Epithelial cell of esophagus (primary cell): Measurements from ENCODE around the gene NRSN2.

Source experiments
- DNase-seq: peaks from one replicate; pipeline ENCODE4 v3.0.0; 2010; ENCODE audit warnings: low read depth
- H3K4me3 ChIP-seq: 2 replicates; pipeline ENCODE4 v1.5.1; 2011; ENCODE audit warnings: mild to moderate bottlenecking, low read length, control low read depth
- CTCF ChIP-seq: IDR thresholded peaks from 2 replicates; pipeline ENCODE4 v1.5.1; 2011; ENCODE audit warnings: low read depth, mild to moderate bottlenecking, low read length, control low read depth, inconsistent platforms; ENCODE audit not compliant: insufficient read depth; ENCODE audit errors: missing control alignments

The NRSN2 gene

GRCh38 chr20:366041-366718, 19.3 kb downstream of the NRSN2 start:
- no peak overlapping the region for H3K4me3 ChIP-seq
- peak; percentile 48 for DNase-seq

GRCh38 chr20:366719-367485, 20.0 kb downstream of the NRSN2 start:
- TF ChIP-seq CTCF = no peak
- H3K4me3 ChIP-seq = no peak overlapping the region
- no peak for DNase-seq

More at GRCh38 chr20:366041-366718, 19.3 kb downstream of the NRSN2 start:
- no peak for TF ChIP-seq CTCF

- no peak overlapping the region for H3K4me3 ChIP-seq
- DNase-seq = no peak
- TF ChIP-seq CTCF = no peak
These were observed 20.6 kb downstream of the NRSN2 start for GRCh38 chr20:367486-367887.

- no peak for DNase-seq
- no peak overlapping the region for H3K4me3 ChIP-seq
- no peak for TF ChIP-seq CTCF
These were observed 22.0 kb downstream of the NRSN2 start for GRCh38 chr20:368915-369314.

- peak; percentile 70 for DNase-seq
- no peak for TF ChIP-seq CTCF
- no peak overlapping the region for H3K4me3 ChIP-seq
These were observed 23.3 kb downstream of the NRSN2 start for GRCh38 chr20:370151-370600.

GRCh38 chr20:370977-371754, 24.3 kb downstream of the NRSN2 start:
- no peak for DNase-seq
- no peak overlapping the region for H3K4me3 ChIP-seq
- no peak for TF ChIP-seq CTCF
